NCI-H1436 treated with DMSO at 0.1 percent for 48 hours (cell line): ENCODE results near the gene FIGLA.

ENCODE experiments used
- DNase-seq: peaks from one replicate; lab custom pipeline; 2025; lab: John Stamatoyannopoulos, UW

Gene FIGLA

GRCh38 chr2:70775141-70775540, 15.3 kb downstream of the FIGLA start:
- no peak for DNase-seq

GRCh38 chr2:70772486-70773155, 17.8 kb downstream of the FIGLA start:
- no peak for DNase-seq

- no peak for DNase-seq
Measured at GRCh38 chr2:70771446-70771845, 19.0 kb downstream of the FIGLA start.

- no peak for DNase-seq
Measured at GRCh38 chr2:70769450-70769849, 21.0 kb downstream of the FIGLA start.

- DNase-seq = no peak
Measured at GRCh38 chr2:70768590-70769085, 21.8 kb downstream of the FIGLA start.

- no peak for DNase-seq
Measured at GRCh38 chr2:70767699-70768589, 22.5 kb downstream of the FIGLA start, which contains the start of gene ADD2. TSS of gene ADD2 (minus strand) at chr2:70768200. CDS start at chr2:70706408, 61,792 bp downstream.

GRCh38 chr2:70767079-70767698, 23.3 kb downstream of the FIGLA start:
- DNase-seq = no peak

GRCh38 chr2:70766357-70767078, 23.9 kb downstream of the FIGLA start:
- DNase-seq = no peak

- no peak for DNase-seq
Measured at GRCh38 chr2:70765507-70765906, 24.9 kb downstream of the FIGLA start.

- no peak for DNase-seq
Measured at GRCh38 chr2:70759446-70759845, 31.0 kb downstream of the FIGLA start.

- no peak for DNase-seq
Measured at GRCh38 chr2:70757966-70758365, 32.5 kb downstream of the FIGLA start.

- no peak for DNase-seq
Measured at GRCh38 chr2:70757360-70757759, 33.1 kb downstream of the FIGLA start.

- no peak for DNase-seq
Measured at GRCh38 chr2:70756128-70756527, 34.3 kb downstream of the FIGLA start.

GRCh38 chr2:70753902-70754301, 36.5 kb downstream of the FIGLA start:
- peak; percentile 57 for DNase-seq

- no peak for DNase-seq
Measured at GRCh38 chr2:70753031-70753430, 37.4 kb downstream of the FIGLA start.

- DNase-seq = no peak
Measured at GRCh38 chr2:70752396-70752795, 38.0 kb downstream of the FIGLA start.

- DNase-seq = no peak
Measured at GRCh38 chr2:70751881-70752280, 38.6 kb downstream of the FIGLA start.

- no peak for DNase-seq
Measured at GRCh38 chr2:70750320-70750719, 40.1 kb downstream of the FIGLA start.

GRCh38 chr2:70748002-70748784, 42.2 kb downstream of the FIGLA start:
- no peak for DNase-seq

- no peak for DNase-seq
Measured at GRCh38 chr2:70747284-70747683, 43.2 kb downstream of the FIGLA start.
